Hair follicle dermal papilla cell (primary cell): ENCODE results near the gene IPMK. TPM values are rescaled to one million over a fixed set of nuclear protein-coding genes. Genes with fewer than 3 reads are reported as not detected.

ENCODE experiments used
- total RNA-seq: library from RNA; depleted of rRNA; stranded (reverse); fragments of >200 nt; gene quantifications from 2 replicates; pipeline ENCODE4 v1.2.3, GENCODE V29; 2012

IPMK gene
- total RNA-seq: 11.7 and 11.8 TPM in 2 replicates

GRCh38 chr10:58267713-58268453, at the start of gene IPMK:
TSS of gene IPMK (minus strand) at chr10:58267894. CDS start at chr10:58267611, 283 bp downstream.

GRCh38 chr10:58268946-58269781, 1.5 kb upstream of the IPMK start, which contains the start of gene CISD1:
TSS of gene CISD1 (plus strand) at chr10:58269162. CDS start at chr10:58269274, 112 bp downstream.

Other genes with a start within 250 kb of the IPMK start
- 8.9 and 13.6 TPM in 2 replicates for gene CISD1, start 1.3 kb upstream of the IPMK start, total RNA-seq
- gene UBE2D1, start 67.1 kb upstream of the IPMK start, total RNA-seq: 17.8 and 19.1 TPM in 2 replicates
- 11.2 and 12.0 TPM in 2 replicates for gene TFAM, start 117.5 kb upstream of the IPMK start, total RNA-seq
- 143 and 189 TPM in 2 replicates for gene BICC1, start 245.0 kb upstream of the IPMK start, total RNA-seq